ENCODE measurements around the gene CPNE2.
"Not testable (repeated sequence)": the region's sequence is repeated elsewhere in the genome, so short reads cannot be mapped to it uniquely, and the experiment has no call there.

Gene CPNE2

DNA sequence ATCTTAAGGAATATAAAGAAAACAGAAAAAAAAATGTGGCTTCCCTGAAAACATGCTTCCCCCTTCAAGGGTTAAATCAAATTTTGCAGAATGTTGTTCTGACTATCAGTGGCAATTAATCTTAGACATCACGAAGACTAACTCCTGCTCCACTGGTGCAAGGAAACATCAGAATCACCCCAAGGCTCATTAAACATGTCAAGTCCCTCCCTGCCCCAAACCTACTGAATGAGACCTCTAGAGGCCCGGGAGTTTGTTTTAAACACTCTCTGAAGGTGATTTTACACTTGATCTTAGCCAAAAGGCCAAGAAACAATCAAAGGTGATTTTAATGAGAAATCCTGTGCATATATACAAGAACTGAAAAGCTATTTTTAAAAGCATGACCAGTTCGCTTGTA is 75.2 kb downstream of the CPNE2 start:
- no peak for DNase-seq (ENCODE audit: low spot score)

- DNase-seq (ENCODE audit: low spot score): peak; percentile 91
These were observed 75.6 kb downstream of the CPNE2 start for GRCh38 chr16:57167953-57168352.

- DNase-seq (ENCODE audit: low spot score): no peak
These were observed 76.9 kb downstream of the CPNE2 start for GRCh38 chr16:57169327-57169726.

DNA sequence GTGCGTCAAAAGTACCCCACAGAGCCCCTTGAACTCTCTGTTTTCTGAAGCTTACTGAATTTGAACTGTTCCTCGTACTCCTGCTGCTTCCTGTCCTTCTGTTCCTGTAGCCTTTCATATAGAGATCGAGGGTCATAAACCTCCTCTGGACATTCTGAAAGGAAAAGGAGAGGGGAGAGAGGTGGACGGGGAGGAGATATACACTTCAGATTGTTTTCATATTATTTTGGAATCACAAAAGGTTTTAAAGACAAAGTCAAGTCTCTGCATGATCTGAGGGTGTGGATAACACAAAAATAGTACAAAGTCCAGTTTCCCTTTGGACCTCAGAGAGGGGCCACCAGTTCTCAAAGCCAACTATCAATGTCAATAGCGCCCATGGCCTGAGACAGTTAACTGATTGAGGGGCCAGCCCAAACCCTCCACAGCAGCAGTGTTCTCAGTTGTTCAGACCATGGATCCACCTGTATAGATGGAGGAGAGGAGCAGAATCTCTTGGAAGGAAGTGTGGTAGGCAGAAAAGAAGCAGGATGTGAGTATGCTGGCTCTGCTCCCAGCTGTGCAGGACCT is 80.4 kb downstream of the CPNE2 start:
- no peak for DNase-seq (ENCODE audit: low spot score)

- no peak for DNase-seq (ENCODE audit: low spot score)
These were observed 83.5 kb downstream of the CPNE2 start for GRCh38 chr16:57175896-57176295.

DNA sequence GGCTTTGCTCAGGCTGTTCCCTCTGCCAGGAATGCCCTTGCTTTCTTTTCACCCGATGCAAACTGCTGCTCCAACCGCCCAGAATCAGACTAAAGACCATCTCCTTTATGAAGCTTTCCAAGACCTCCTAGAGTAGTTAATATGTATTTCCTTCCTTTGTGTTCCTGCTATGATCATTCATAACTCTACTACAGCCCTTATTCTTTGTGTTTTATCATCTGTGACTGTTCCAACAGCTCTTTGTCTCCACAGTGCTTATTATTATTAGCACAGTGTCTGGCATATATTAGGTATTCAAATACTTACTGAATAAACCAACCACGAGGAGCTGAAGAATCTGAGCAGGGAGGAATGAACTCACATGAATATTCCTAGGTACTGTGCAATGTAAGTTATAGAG is 85.8 kb downstream of the CPNE2 start:
- DNase-seq (ENCODE audit: low spot score): no peak

DNA sequence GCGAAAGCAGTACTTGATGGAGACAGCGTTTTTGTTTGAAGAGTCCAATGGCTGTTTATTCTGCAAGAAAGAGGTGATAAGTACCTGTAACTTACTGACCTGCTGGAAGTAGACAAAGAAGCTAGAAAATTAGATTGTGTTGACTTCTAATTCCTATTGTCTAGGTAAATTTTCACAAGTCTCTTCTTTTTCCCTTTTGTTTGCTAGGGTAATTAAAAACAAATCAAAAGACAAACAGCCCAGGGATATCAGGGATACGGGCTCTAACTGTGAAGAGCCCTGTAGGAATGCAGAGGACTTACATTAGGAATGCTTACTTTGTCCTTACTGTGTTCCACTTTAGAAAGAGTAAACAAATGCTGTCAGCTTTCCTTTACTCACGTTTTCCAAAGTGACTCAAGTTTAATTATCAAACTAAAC is 86.4 kb downstream of the CPNE2 start:
- no peak for DNase-seq (ENCODE audit: low spot score)

DNA sequence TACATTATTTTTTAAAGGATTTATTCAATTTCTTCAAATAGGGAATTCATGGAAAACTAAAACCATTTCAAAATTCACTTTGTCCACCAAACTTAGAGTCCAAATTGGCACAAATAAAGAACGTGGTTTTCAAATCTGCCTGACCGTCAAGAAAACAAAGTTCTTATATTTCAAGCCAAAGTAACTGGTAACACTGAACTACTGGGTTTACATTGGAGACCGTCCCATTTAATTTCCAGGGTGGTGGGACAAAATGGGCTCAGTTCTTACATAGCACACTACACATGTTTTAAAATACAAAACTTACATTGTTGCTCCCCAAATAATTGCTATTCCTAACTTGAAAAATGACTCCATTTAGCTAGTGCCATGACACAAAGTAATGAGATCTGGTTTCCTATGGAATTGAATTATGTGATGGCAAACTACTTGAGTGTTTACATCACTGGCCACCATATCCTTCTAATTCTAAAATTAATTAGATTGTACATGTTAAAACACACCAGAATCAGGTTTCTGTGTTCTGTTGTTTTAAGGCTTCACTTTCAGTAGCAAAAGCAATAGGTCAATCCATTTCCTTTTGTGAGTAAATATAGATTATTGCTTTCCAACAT is 86.9 kb downstream of the CPNE2 start:
- no peak for DNase-seq (ENCODE audit: low spot score)

- DNase-seq (ENCODE audit: low spot score): no peak
These were observed 91.7 kb downstream of the CPNE2 start for GRCh38 chr16:57184113-57184512.

DNA sequence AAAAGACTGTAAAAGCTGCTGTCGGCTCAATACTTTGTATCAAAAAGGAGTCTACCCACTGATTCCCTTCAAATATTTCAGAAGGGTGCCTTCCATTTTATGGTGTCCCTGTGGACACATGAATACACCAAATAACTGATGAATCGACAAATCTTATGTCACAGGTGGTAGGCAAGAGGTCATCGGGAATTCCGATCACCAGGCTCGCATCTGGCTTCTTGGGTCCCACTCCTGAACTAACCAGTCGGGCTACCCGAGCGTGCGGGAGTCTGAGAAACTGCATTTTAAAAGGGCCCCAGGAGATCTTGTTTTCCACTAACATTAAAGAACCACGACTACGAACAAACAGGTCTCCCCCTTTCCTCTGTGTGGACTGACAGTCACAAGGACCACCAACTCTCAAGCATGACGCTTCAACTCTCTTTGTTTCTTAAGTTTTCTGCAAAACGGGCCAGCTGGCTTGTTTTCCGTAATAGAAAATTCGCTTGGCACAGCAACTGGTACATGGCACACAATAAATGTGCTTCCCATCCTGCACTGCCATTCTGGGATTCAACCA is 92.6 kb downstream of the CPNE2 start:
- DNase-seq (ENCODE audit: low spot score): no peak

GRCh38 chr16:57185446-57185944 is 93.1 kb downstream of the CPNE2 start:
- peak; percentile 64 for DNase-seq (ENCODE audit: low spot score)

DNA sequence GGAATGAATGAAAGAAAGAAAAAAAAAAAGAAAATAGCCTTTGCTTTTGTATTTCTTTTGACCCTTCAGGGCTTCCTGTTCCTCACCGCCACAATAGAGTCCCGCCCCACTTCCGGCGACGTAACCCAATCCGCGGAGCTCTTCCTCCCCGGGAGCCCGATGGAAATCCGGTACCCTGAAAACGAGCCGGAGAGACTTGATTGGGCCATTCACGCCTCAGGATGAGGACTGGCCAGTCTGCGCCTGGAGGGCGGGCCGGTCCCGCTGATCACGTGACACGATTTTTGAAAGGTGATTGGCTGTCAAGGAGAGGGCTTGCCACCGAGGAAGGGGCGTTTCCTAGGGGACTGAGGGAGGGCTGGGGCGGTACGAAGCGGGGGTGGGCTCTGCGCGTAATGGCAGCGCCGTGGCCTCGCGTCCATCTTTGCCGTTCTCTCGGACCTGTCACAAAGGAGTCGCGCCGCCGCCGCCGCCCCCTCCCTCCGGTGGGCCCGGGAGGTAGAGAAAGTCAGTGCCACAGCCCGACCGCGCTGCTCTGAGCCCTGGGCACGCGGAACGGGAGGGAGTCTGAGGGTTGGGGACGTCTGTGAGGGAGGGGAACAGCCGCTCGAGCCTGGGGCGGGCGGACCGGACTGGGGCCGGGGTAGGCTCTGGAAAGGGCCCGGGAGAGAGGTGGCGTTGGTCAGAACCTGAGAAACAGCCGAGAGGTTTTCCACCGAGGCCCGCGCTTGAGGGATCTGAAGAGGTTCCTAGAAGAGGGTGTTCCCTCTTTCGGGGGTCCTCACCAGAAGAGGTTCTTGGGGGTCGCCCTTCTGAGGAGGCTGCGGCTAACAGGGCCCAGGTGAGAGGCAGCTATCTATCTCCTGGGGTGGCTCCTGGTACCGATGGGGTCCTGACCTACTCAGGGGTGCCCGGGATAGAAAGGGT is 93.8 kb downstream of the CPNE2 start, which contains the start of the genes PSME3IP1 and RSPRY1:
TSS of gene PSME3IP1 (minus strand) at position 95 of the 927 bp plus-strand sequence. CDS start 12,185 bp downstream, outside the sequence.
TSS of gene RSPRY1 (plus strand) at position 385 of the 927 bp plus-strand sequence. CDS start 18,330 bp downstream, outside the sequence.
- DNase-seq (ENCODE audit: low spot score): peak; percentile 100

GRCh38 chr16:57186872-57187854 is 94.8 kb downstream of the CPNE2 start:
- DNase-seq (ENCODE audit: low spot score): peak; percentile 24

DNA sequence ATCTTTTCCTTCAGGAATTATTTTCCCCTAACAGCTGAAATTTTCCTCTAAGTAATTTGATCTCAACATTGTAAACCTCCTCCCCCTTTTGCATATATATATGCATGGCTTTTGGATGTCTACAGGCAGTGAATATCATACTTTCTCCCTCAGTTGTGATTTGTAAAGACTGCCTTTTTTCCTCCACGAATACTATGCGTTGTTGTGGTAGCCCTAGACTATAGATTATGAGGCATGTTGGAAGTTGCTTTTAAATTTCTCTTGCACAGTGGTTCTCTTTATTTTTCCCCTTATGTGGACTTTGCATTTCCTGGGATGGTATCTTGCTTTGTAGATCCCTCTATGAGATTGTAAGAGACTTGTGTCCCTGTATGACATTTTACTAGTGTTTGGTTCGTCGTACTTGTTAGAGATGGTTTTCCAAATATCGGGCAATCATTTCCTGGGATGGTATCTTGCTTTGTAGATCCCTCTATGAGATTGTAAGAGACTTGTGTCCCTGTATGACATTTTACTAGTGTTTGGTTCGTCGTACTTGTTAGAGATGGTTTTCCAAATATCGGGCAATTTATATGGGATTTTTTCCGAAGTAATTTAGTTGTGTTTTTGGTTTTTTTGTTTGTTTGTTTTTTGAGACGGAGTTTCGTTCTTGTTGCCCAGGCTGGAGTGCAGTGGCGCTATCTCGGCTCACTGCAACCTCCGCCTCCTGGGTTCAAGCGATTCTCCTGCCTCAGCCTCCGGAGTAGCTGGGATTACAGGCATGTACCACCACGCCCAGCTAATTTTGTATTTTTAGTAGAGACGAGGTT is 95.7 kb downstream of the CPNE2 start:
- DNase-seq (ENCODE audit: low spot score): not testable (repeated sequence)

DNA sequence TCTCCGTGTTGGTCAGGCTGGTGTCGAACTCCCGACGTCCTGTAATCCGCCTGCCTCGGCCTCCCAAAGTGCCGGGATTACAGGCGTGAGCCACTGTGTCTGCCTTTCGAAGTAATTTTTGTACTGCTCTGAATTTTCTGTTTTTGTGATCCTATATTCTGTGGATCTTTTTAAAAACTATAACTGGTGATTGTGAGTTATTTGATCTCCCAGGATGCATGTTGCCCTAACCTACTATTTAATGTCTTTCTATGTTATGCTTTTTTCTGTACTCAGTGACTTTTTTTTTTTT is 96.3 kb downstream of the CPNE2 start:
- no peak for DNase-seq (ENCODE audit: low spot score)

GRCh38 chr16:57189527-57189926 is 97.1 kb downstream of the CPNE2 start:
- not testable (repeated sequence) for DNase-seq (ENCODE audit: low spot score)

DNA sequence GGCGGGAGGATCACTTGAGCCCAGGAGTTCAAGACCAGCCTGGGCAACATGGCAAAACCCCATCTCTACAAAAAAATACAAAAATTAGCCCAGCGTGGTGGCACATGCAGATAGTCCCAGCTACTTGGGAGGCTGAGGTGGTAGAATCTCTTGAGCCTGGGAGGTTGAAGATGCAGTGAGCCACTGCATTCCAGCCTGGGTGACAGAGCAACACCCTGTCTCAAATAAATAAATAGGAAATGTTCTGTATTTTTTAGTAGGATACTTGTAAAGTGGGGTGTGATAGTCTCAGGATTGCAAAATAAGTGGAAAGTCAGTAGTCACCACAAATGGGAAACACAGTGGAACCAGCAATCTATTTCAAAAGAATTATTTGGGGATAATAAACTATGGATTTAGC is 97.8 kb downstream of the CPNE2 start:
- no peak for DNase-seq (ENCODE audit: low spot score)

GRCh38 chr16:57191056-57191571 is 98.7 kb downstream of the CPNE2 start:
- DNase-seq (ENCODE audit: low spot score): no peak

GRCh38 chr16:57192146-57192545 is 99.8 kb downstream of the CPNE2 start:
- DNase-seq (ENCODE audit: low spot score): no peak
